CMK (cell line): ENCODE results near the gene KSR2.
"Not testable (repeated sequence)": the region's sequence is repeated elsewhere in the genome, so short reads cannot be mapped to it uniquely, and the experiment has no call there.

ENCODE experiments used
- DNase-seq: peaks from one replicate; pipeline ENCODE4 v3.0.0-alpha.2; 2010; ENCODE audit warnings: low read depth

The KSR2 gene

GRCh38 chr12:117821480-117822175 lies 147.2 kb downstream of the KSR2 start:
- DNase-seq = no peak

DNA sequence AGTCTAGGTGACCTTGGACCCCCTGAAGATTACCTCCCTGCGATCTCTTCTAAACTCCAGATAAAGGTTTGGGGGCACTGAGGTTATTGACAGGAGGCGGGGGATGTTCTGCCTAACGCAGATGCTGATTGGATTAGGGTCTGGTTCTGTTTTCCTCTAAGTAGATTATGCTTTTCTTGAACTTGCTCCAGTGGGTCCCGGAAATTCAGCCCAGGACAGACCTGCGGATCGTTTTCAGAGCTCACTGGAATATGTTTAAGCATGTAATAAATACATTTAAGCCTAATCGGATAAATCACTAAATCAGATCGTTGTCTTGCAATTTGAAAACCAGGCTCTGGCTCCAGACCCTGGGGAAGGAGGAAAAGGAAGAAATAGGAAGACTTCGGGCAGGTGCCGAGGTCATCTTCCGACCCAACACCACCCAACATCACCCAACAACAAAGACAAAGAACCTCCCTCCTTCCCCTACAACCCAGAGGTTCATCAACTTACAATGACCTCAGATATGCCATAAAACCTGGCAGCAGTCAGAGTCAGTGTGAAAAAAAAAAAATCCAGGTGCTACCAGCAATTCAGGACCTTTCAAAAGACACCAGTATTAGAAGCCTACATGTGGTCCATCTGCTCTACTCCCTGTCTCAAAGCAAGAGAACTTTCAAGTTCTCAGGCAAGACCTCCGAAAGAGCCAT lies 148.4 kb downstream of the KSR2 start:
- DNase-seq = no peak

DNA sequence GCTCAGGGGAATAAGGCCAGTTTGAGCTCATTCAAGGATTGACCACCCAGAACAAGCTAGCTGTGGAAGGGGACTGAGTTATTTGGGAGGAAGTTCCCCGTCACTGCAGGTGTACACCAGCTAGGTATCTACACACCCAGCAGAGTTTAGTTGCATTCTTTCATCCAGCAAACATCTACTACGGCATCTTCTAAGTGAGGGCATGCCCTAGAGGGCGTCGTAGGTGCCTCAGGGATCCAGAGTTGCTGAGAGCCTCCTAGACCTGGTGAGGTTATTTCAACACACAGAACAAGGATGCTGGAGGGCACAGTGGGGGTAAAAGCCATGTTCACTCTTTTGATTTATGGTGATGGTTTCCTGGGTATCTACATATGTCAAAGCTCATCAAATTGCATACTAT lies 149.6 kb downstream of the KSR2 start:
- DNase-seq = no peak

- no peak for DNase-seq
Measured at GRCh38 chr12:117818400-117818799, 150.4 kb downstream of the KSR2 start.

DNA sequence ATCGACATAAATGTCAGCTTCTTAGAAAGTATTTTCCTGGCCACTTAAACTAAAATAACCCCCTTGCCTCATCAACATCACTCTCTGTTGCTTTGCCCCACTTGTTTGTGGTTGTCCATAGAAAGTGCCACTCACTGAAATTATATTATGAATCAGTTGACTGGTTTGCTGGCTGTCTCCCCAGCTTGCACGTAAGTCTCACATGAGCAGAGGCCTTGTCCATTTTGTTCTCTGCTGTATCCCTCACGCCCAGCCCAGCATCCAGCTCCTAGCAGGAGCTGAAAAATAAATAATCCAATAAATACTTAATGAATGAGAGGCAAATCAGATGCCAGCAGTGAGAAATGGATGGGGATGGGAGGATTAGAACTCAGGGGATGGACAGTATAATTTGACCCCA lies 159.3 kb downstream of the KSR2 start:
- DNase-seq = no peak

DNA sequence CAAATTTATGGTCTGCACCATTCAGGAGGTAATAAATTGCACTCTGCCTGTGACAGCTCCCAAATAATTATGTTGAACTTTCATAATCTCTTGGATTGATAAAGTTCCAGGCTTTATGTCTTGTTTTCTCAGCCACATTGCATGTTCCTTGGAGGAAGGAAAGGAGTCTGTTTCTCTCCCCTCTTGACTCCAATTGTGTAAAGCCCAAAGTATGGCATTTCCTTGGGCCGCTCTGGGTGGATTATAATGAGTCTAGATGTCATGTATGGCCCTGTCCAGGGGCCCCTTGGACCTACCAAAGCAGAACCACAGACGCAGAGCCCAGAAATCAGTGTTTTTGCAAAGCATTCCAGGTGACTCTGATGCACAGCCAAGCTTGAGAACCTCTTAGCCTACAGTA lies 160.8 kb downstream of the KSR2 start:
- no peak for DNase-seq

DNA sequence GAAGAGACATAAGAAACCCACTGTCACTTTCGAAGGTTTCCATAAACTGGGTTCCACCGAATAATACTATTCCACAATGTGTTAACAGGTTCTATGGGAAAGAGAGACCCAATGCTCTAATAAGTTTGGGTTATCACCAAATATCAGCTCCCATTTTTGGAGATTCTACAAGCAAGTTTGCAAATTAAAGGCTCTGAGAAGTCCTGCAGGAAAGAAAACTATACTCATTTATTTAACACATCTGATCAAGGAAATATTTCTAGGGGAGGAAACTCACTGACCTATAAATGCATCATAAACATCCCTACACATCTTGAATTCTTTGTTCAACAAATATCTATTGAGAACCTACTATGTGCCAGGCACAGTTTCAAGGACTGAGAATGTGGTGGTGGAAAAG lies 161.4 kb downstream of the KSR2 start:
- no peak for DNase-seq

DNA sequence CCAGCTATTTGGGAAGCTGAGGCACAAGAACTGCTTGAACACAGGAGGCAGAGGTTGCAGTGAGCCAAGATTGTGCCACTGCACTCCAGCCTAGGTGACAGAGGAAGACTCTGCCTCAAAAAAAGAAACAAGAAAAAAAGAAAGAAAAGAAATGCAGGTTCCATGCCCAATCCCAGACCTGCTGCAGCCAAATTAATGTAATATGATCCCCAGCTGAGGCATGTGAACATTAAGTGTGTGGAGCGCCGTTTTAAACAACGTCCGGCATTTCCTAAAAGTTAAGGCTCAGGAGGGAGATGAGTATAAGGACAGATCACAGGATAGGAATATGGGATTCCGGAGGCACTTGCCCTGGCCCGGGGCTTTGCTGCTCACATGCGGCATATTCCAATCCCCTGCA lies 162.9 kb downstream of the KSR2 start:
- no peak for DNase-seq

DNA sequence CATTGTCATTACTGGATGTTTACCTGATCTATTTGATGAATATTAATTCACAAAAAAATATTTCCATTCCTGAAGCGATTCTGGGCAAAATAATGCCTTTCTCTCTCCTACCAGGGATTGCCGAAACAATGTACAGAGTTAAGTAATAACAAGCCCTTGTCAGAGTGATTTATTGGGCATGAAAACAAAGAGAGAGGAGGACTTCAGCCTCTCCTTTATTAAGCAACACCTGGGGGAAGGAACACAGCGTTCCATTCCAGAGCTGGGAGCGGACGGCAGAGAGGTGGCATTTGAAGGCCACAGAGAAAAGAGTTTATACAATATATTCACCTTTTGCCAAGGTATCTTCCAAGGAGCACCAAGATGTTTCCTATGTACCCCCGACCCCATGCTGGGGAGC lies 165.8 kb downstream of the KSR2 start:
- DNase-seq = no peak

GRCh38 chr12:117800711-117801110 lies 168.1 kb downstream of the KSR2 start:
- not testable (repeated sequence) for DNase-seq

DNA sequence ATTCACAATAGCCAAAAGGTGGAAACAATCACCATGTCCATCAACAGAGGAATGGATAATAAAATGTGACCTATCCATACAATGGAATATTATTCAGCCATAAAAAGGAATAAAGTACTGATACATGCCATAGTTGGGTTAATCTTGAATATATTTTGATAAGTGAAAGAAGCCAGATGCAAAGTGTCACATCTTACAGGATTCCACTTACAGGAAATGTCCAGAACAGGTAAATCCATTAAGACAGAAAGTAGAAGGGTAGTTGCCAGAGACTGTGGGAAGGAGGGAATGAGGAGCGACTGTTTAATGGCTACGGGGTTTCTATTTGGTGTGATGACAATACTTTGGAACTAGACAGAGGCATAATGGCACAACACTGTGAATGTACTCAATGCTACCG lies 171.6 kb downstream of the KSR2 start:
- no peak for DNase-seq

DNA sequence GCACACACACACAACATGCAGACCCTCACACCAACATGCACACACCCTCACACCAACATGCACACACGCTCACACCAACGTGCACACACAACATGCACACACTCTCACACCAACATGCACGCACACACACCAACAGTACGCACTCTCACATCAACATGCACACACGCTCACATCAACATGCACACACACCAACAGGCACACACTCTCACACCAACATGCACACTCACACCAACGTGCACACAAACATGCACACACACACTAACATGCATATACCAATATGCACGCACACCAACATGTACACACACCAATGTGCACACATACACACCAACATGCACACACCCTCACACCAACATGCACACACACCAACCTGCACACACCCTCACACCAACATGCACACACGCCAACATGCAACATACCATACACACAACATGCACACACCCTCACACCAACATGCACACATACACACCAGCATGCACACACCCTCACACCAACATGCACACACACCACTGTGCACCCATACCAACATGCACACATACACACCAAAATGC lies 175.8 kb downstream of the KSR2 start:
- no peak for DNase-seq

GRCh38 chr12:117792471-117792870 lies 176.3 kb downstream of the KSR2 start:
- no peak for DNase-seq

DNA sequence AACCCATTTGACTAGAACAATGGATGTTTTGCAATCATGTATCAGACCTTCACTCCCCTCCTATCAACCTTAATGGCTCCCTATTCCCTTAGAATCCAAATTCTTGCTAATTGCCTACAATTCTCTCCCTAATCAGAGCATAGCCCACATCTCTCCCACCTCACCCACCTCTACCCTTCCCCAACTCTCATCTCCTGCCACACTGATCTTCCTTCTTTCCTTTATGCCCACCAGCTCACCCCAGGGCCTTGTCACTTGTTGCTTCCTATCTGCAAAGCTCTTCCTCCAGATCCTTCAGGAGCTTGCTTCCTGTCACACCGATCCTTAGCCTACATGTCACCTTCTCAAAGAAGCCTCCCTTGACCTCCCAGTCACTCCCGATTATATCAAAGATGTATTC lies 177.8 kb downstream of the KSR2 start:
- no peak for DNase-seq

DNA sequence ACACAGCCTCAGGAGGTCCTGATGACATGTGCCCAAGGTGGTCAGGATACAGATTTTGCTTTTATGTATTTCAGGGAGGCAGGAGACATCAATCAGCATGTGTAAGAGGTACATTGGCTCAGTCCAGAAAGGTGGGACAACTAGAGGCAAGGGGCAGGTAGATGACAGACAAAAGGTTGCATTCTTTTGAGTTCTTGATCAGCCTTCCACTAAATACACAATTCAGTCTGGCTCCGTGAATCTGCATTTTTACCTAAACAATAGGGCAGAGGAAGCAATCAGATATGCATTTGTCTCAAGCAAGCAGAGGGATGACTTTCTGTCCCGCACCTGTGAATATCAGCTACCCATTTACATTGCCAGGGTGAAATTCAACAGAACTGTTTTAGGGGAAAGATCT lies 178.6 kb downstream of the KSR2 start:
- no peak for DNase-seq

GRCh38 chr12:117789195-117789912 lies 179.4 kb downstream of the KSR2 start:
- DNase-seq = no peak

DNA sequence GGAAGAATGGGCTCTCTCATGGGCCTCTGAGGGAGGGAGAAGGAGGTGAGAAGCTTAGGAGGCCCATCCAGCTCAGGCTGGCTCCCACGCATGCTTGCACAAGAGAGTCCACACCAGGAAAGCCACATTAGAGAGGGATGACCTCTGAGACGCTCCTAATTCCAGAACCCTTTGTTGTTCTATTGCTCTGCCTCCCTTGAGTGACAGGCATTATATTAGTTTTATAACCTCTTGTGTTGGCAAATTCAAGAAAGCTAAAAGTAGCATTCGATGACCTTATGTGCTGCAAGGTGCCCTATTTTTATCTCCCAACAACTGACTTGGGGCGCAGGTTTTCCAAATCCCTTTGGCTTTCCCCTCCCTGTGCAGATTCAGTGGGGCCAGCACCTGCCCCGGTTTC lies 190.1 kb downstream of the KSR2 start:
- DNase-seq = no peak

- DNase-seq = no peak
Measured at GRCh38 chr12:117774941-117775775, 193.6 kb downstream of the KSR2 start.

GRCh38 chr12:117768860-117769259 lies 199.9 kb downstream of the KSR2 start:
- DNase-seq = no peak

DNA sequence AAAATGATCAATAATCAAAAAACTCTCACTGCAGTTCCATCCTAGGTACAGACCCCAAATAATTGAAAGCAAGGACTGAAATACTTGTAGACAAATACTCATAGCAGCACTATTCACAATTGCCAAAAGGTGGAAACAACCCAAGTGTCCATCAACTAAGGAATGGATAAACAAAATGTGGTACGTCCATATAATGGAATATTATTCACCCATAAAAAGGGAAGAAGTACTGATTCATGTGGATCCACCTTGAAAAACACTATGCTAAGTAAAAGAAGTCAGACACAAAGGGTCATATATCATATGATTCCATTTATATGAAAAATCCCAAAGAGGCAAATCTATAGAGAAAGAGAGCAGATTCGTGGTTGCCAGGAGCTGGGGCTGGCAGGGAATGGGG lies 202.8 kb downstream of the KSR2 start:
- DNase-seq = no peak

DNA sequence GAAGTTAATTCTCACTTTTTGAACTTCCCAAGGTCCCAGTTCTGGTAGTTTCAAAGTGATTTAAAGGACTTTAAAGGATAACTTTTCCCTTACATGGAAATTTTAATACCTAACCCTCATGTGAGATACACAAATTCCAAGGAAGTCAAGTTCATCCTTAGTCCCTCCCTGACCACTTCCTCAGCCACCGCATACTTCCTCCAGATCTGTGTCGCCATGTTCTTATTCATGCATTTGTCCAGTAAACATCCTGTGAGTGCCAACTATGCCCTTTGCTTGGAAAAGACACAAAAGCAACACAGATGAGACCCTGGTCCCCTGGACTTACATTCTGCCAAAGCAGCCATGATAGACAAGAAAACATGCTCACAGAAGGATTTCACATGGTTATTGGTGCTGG lies 206.6 kb downstream of the KSR2 start:
- DNase-seq = no peak

- no peak for DNase-seq
Measured at GRCh38 chr12:117761528-117762100, 207.2 kb downstream of the KSR2 start.
